Gastroesophageal sphincter (tissue), 4 donors: Measurements from ENCODE around the gene ZNF672. TPM values are rescaled to one million over a fixed set of nuclear protein-coding genes. Genes with fewer than 3 reads are reported as not detected.

Experiments
- ATAC-seq: fragments of 150-250 bp; one replicate; pipeline ENCODE4 v1.9.1; 2016; ENCODE audit warnings: mild to moderate bottlenecking, moderate library complexity
- H3K27ac ChIP-seq, 4 donors: fragments of 200-600 bp; sonication (generic) in 3 of 4; 1 replicate in 3 of 4; 2 replicates in 1 of 4; pipeline ENCODE4 v1.5.1; 2016 to 2019
- H3K27me3 ChIP-seq: fragments of 200-600 bp; sonication (generic); one replicate; pipeline ENCODE4 v1.5.1; 2019
- H3K36me3 ChIP-seq, 2 donors: fragments of 200-600 bp; sonication (generic); one replicate each; pipeline ENCODE4 v1.5.1; 2019; ENCODE audit warnings: control low read depth in 1 of 2
- H3K4me1 ChIP-seq, 3 donors: fragments of 200-600 bp; sonication (generic); 1 replicate in 2 of 3; 2 replicates in 1 of 3; pipeline ENCODE4 v1.5.1; 2016 to 2019; ENCODE audit warnings: control low read depth in 2 of 3
- H3K4me3 ChIP-seq, 2 donors: fragments of 200-600 bp; sonication (generic); one replicate each; pipeline ENCODE4 v1.5.1; 2019; ENCODE audit warnings: mild to moderate bottlenecking in 1 of 2, moderate library complexity in 1 of 2
- H3K9me3 ChIP-seq, 3 donors: fragments of 200-600 bp; sonication (generic); one replicate each; pipeline ENCODE4 v1.5.1; 2017 to 2019; ENCODE audit warnings: control low read depth in 2 of 3
- CTCF ChIP-seq, 4 experiments: fragments of 200-600 bp in 2 of 4; fragments of 450-650 bp in 2 of 4; sonication (generic) in 1 of 4; IDR thresholded peaks; one replicate each; pipeline ENCODE4 v1.5.1; 2017 to 2019; ENCODE audit warnings: antibody characterized with exemption in 4 of 4, mild to moderate bottlenecking in 2 of 4, moderate library complexity in 2 of 4
- EP300 ChIP-seq: sonication (generic); formaldehyde crosslinking; IDR thresholded peaks from one replicate; pipeline ENCODE4 v1.6.1; 2017; ENCODE audit warnings: antibody characterized with exemption, mild to moderate bottlenecking
- POLR2A ChIP-seq, 2 donors: fragments of 450-650 bp; IDR thresholded peaks; one replicate each; pipeline ENCODE4 v1.6.1; 2017; ENCODE audit warnings: antibody characterized with exemption in 2 of 2, mild to moderate bottlenecking in 2 of 2, moderate library complexity in 1 of 2
- POLR2AphosphoS5 ChIP-seq: sonication (generic); formaldehyde crosslinking; IDR thresholded peaks from one replicate; pipeline ENCODE4 v1.6.1; 2017; ENCODE audit warnings: antibody characterized with exemption
- WGBS, 2 donors: methylation state at CpG; one replicate each; pipeline ENCODE4 v1.1.5; 2018; ENCODE audit warnings: low coverage in 1 of 2; 5-methylcytosine and 5-hydroxymethylcytosine counted together
- total RNA-seq, 4 donors: library from RNA; depleted of rRNA; stranded (reverse); fragments of >200 nt; gene quantifications; one replicate each; pipeline ENCODE4 v1.1.0, GENCODE V29; 2016

Gene ZNF672
- total RNA-seq, 4 donors from 2014 or later = 22.1 to 44.2 (median 34.3) TPM

DNA sequence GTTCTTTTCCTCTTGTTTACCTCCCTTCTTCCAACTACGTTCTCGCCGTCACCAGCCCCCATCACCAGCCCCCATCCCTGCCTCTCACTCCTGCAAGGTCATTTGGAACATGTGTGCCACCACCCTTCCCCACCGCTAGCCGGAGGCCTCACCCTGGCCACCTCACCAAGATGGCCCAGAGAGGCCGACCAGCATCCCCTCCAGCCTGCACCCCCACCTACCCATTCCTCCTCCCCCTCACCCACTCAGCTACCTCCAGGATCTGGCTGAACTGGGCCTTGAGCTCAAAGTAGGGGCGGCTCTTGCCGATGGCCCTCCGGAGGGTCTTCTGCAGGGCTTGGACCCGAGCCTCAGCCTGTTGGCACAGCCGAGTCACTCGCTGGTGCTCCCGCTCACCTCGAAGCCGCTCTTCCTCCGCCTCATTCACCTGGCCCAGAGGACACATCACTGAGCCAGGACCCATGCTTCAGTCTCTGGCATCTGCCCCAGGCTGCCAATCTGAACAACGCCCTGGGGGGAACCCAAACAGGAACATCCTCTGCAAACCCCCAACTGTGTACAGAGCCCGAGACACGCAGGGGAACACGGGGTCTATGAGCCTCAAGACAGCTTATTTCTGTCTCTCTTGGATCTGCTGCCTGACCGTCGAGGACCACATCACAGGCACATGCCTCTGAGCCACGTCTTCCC lies 25.1 kb upstream of the ZNF672 start:
- Histone ChIP-seq H3K27ac (no peak overlapping the region), H3K4me1 (peaks cover 0 to 25% (median 7%) of the 10 kb centered on the region in 3 donors), H3K36me3 (peaks cover 0 to 71% of the 10 kb centered on the region in 2 donors), H3K4me3 (no peak overlapping the region), H3K27me3 (no peaks in the 10 kb centered on the region), H3K9me3 (no peaks in the 10 kb centered on the region)
- no peak for TF ChIP-seq POLR2AphosphoS5
- TF ChIP-seq EP300 = no peak
- no peak for TF ChIP-seq POLR2A (IDR thresholded peaks at IDR 0.05)
- no peak for TF ChIP-seq CTCF (IDR thresholded peaks at IDR 0.05)
- 80 to 92% methylated on average over 2 to 19 of the region's 23 CpGs for WGBS, 2 donors
- no peak for ATAC-seq

DNA sequence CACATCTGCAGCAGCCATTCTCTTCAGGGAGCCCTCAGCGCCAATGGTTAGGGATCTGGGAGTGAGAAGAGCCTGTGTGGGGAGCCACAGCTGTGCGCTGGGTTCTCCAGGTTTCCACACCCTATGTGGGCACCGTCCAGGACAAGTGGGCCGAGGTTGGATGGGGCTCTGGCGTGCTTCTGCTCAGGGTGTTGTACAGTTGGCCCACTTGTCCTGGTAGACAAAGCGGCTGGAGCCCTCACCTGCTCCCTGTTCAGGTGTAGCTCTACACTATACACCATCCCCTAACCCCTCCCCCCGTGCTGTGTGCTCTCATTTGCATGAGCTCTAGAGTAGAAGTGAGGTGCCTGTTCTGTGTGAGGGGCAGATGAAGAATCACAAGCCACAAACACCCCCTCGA lies 24.5 kb upstream of the ZNF672 start:
- Histone ChIP-seq H3K9me3 (no peaks in the 10 kb centered on the region), H3K27ac (no peak overlapping the region), H3K4me1 (peaks cover 0 to 32% (median 8%) of the 10 kb centered on the region in 3 donors), H3K4me3 (no peak overlapping the region), H3K27me3 (no peaks in the 10 kb centered on the region), H3K36me3 (peaks cover 0 to 74% of the 10 kb centered on the region in 2 donors)
- 90 to 100% methylated on average over 1 to 2 of the region's 8 CpGs for WGBS, 2 donors
- TF ChIP-seq EP300 (no peak), CTCF (IDR thresholded peaks at IDR 0.05) (no peak), POLR2A (IDR thresholded peaks at IDR 0.05) (no peak), POLR2AphosphoS5 (no peak)
- no peak for ATAC-seq

- Histone ChIP-seq H3K36me3 (peaks cover 0 to 76% of the 10 kb centered on the region in 2 donors), H3K4me3 (no peak overlapping the region), H3K4me1 (peaks cover 0 to 40% (median 11%) of the 10 kb centered on the region in 3 donors), H3K9me3 (no peaks in the 10 kb centered on the region), H3K27me3 (no peaks in the 10 kb centered on the region), H3K27ac (no peak overlapping the region)
- ATAC-seq = no peak
- 80 to 81% methylated on average over 3 to 8 of the region's 16 CpGs for WGBS, 2 donors
- TF ChIP-seq POLR2AphosphoS5 (no peak), POLR2A (IDR thresholded peaks at IDR 0.05) (no peak), EP300 (no peak), CTCF (IDR thresholded peaks at IDR 0.05) (no peak)
Observed at GRCh38 chr1:248814351-248814750, 23.7 kb upstream of the ZNF672 start.

DNA sequence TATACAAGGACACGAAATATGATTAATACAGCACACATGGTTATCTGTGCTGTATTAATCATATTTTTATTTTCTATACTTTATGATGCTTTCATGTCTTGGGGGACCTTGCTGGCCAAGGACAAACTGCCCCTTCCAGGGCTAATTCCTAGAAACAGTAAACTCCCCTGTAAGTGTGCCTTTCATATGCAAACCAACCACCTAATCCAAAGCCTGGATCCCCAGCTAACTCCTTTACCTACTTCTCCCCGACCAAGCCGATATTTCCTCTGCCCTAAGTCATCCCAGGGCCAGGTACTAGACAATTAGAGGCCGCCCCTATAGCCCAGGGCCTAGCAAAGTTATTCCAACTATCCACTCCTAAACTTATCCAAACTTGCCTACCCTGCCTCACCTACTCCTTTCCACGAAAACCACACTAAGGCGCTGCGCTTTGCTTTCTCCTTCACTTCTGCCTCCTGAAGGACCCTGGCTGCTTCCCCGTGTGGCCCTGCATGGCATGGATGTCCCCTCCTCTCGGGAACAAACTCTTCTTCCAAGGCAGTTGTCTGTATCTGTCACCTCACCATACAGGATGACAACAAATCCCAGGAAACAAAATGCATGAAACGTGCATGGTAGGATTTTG lies 22.5 kb upstream of the ZNF672 start:
- H3K27ac ChIP-seq = no peak overlapping the region
- no peak for ATAC-seq
- TF ChIP-seq CTCF (IDR thresholded peaks at IDR 0.05) (no peak), EP300 (no peak), POLR2A (IDR thresholded peaks at IDR 0.05) (no peak), POLR2AphosphoS5 (no peak)
- H3K9me3 ChIP-seq = no peaks in the 10 kb centered on the region
- peaks cover 0 to 42% (median 10%) of the 10 kb centered on the region in 3 donors for H3K4me1 ChIP-seq
- H3K4me3 ChIP-seq = no peak overlapping the region
- WGBS, 2 donors = 77 to 91% methylated on average over 3 to 6 of the region's 10 CpGs
- H3K27me3 ChIP-seq = no peaks in the 10 kb centered on the region
- H3K36me3 ChIP-seq = peaks cover 0 to 83% of the 10 kb centered on the region in 2 donors
